DND-41 (cell line): Measurements from ENCODE around the gene PDGFRA.

Source experiments
- EZH2 ChIP-seq: IDR thresholded peaks from 3 replicates; pipeline ENCODE4 v1.6.1; 2012; ENCODE audit warnings: borderline replicate concordance, low read depth, mild to moderate bottlenecking, moderate library complexity, low read length, inconsistent platforms; ENCODE audit not compliant: severe bottlenecking
- TF ChIP-seq, protein P1 (sequence below): IDR thresholded peaks from 2 replicates; pipeline ENCODE4 v1.5.1; 2012; ENCODE audit warnings: borderline replicate concordance, low read length, moderate library complexity, mild to moderate bottlenecking; ENCODE audit not compliant: poor library complexity, severe bottlenecking; ENCODE audit errors: extremely low read depth

DNA sequence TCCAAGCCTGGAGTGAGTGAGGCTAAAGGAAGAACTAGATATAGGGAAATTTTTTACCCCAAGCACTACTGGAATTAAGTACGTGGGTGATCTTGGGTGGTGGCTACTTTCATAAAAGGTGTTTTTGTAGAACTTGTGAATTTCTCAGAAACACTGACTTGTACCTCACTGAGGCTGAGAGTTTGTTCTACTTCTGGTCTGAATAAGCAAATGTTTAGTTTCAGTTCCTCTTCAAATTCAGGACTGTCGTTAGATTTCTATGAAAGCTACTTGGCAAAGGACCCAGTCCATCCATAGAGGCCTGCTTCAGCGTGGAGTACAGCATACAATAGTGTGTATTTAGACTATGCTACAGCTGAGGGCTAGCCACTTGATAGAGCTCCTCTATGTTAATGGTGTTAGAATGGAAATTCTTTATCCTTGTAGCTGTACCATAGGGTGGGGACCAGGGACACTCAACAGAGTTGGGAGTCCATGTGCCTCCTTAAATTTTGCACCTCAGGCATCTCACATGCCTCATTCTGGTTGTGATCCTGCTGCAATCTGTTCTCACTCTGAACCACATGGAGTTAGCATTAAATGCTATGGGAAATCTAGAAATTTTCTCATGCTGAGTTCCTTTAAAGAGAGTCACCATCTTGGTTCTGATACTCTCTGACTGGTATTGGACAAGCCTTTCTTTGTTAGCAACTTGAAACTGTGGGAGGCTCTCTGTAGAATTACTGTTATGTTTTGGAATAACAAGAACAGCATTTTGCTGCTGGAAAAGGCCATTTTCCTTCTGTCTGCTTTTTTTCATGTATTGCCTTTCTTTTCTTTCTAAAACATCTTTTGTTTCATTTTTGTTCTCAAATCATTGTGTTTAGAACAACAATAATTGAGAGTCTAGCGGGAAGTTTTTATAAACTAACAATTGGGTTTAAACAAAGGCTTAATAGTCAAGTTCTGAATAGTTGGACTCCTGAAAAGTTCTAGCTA, 86.8 kb downstream of the PDGFRA start:
- TF ChIP-seq, protein P1, sequence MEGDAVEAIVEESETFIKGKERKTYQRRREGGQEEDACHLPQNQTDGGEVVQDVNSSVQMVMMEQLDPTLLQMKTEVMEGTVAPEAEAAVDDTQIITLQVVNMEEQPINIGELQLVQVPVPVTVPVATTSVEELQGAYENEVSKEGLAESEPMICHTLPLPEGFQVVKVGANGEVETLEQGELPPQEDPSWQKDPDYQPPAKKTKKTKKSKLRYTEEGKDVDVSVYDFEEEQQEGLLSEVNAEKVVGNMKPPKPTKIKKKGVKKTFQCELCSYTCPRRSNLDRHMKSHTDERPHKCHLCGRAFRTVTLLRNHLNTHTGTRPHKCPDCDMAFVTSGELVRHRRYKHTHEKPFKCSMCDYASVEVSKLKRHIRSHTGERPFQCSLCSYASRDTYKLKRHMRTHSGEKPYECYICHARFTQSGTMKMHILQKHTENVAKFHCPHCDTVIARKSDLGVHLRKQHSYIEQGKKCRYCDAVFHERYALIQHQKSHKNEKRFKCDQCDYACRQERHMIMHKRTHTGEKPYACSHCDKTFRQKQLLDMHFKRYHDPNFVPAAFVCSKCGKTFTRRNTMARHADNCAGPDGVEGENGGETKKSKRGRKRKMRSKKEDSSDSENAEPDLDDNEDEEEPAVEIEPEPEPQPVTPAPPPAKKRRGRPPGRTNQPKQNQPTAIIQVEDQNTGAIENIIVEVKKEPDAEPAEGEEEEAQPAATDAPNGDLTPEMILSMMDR, result no peak
- no peak for TF ChIP-seq EZH2
